Thyroid gland (tissue), 4 donors: ENCODE data around the gene RETSAT. TPM values are rescaled to one million over a fixed set of nuclear protein-coding genes. Genes with fewer than 3 reads are reported as not detected.

ENCODE experiments used
- DNase-seq, 2 donors: peaks; one replicate each; pipeline ENCODE4 v3.0.0-alpha.2; 2019
- H3K27ac ChIP-seq, 3 donors: fragments of 200-600 bp; sonication (generic); 1 replicate in 2 of 3; 2 replicates in 1 of 3; pipeline ENCODE4 v1.5.1; 2016 to 2019; ENCODE audit warnings: mild to moderate bottlenecking in 1 of 3, moderate library complexity in 1 of 3
- H3K27me3 ChIP-seq: fragments of 200-600 bp; sonication (generic); one replicate; pipeline ENCODE4 v1.5.1; 2019
- H3K36me3 ChIP-seq, 2 donors: fragments of 200-600 bp; sonication (generic); one replicate each; pipeline ENCODE4 v1.5.1; 2016 to 2019
- H3K4me1 ChIP-seq, 2 donors: fragments of 200-600 bp; sonication (generic); one replicate each; pipeline ENCODE4 v1.5.1; 2017 to 2019
- H3K4me3 ChIP-seq, 3 donors: fragments of 200-600 bp; sonication (generic); replicated peaks in 1 of 3; 1 replicate in 2 of 3; 2 replicates in 1 of 3; pipeline ENCODE4 v1.5.1; 2016; ENCODE audit warnings: mild to moderate bottlenecking in 1 of 3
- H3K9me3 ChIP-seq: fragments of 200-600 bp; sonication (generic); one replicate; pipeline ENCODE4 v1.5.1; 2017
- CTCF ChIP-seq, 6 experiments: fragments of 200-600 bp in 3 of 6; fragments of 450-650 bp in 3 of 6; sonication (generic) in 3 of 6; IDR thresholded peaks; one replicate each; pipeline ENCODE4 v1.5.1; 2016 to 2019; ENCODE audit warnings: antibody characterized with exemption in 6 of 6, mild to moderate bottlenecking in 2 of 6, inconsistent platforms in 1 of 6, moderate library complexity in 1 of 6
- POLR2A ChIP-seq, 2 donors: fragments of 450-650 bp; IDR thresholded peaks; one replicate each; pipeline ENCODE4 v1.6.1; 2017; ENCODE audit warnings: antibody characterized with exemption in 2 of 2, mild to moderate bottlenecking in 2 of 2, moderate library complexity in 1 of 2
- WGBS, 2 donors: methylation state at CpG; one replicate each; pipeline ENCODE4 v1.1.5; 2017; 5-methylcytosine and 5-hydroxymethylcytosine counted together
- intact Hi-C: fragments of 100-400 bp; cut with DNase I; formaldehyde crosslinking; loops from one replicate; pipeline ENCODE4 v1.15.1; 2023
- total RNA-seq, 4 donors: library from RNA; depleted of rRNA; stranded (reverse); fragments of >200 nt; gene quantifications; one replicate each; pipeline ENCODE4 v1.2.3, GENCODE V29; 2016

Gene RETSAT
- total RNA-seq, 4 donors from 2014 or later, result 88.2 to 253 (median 182) TPM

- Histone ChIP-seq H3K36me3 (no peaks in the 10 kb centered on the region), H3K9me3 (no peaks in the 10 kb centered on the region), H3K27me3 (no peaks in the 10 kb centered on the region), H3K4me3 (no peak overlapping the region), H3K27ac (peak overlapping the region in 2 of 3 donors; percentile 44 to 59), H3K4me1 (peaks cover 41 to 62% of the 10 kb centered on the region in 2 donors)
- intact Hi-C loops, result no loop called here
- DNase-seq, result no peak
- TF ChIP-seq CTCF (IDR thresholded peaks at IDR 0.05) (no peak), POLR2A (IDR thresholded peaks at IDR 0.05) (no peak)
- 93 to 94% methylated on average over 8 of the region's 8 CpGs for WGBS, 2 donors
Measured at GRCh38 chr2:85400023-85400422, 45.7 kb upstream of the RETSAT start.

GRCh38 chr2:85399183-85399455 is 44.8 kb upstream of the RETSAT start:
- intact Hi-C loops, result no loop called here
- Histone ChIP-seq H3K4me1 (peaks cover 48 to 68% of the 10 kb centered on the region in 2 donors), H3K4me3 (no peak overlapping the region), H3K27ac (peak overlapping the region; percentile 95 to 98 (median 96)), H3K27me3 (no peaks in the 10 kb centered on the region), H3K36me3 (peaks cover 0 to 4% of the 10 kb centered on the region in 2 donors), H3K9me3 (no peaks in the 10 kb centered on the region)
- TF ChIP-seq CTCF (IDR thresholded peaks at IDR 0.05) (no peak), POLR2A (IDR thresholded peaks at IDR 0.05) (no peak)
- WGBS, 2 donors, result 94 to 98% methylated on average over 7 to 8 of the region's 8 CpGs
- DNase-seq, result no peak

GRCh38 chr2:85398426-85399182 is 44.3 kb upstream of the RETSAT start:
- Histone ChIP-seq H3K27ac (peak overlapping the region; percentile 95 to 98 (median 96)), H3K4me3 (no peak overlapping the region), H3K9me3 (no peaks in the 10 kb centered on the region), H3K27me3 (no peaks in the 10 kb centered on the region), H3K36me3 (peaks cover 0 to 7% of the 10 kb centered on the region in 2 donors), H3K4me1 (peaks cover 52 to 71% of the 10 kb centered on the region in 2 donors)
- no peak for DNase-seq
- 86 to 93% methylated on average over 5 to 6 of the region's 8 CpGs for WGBS, 2 donors
- TF ChIP-seq CTCF (IDR thresholded peaks at IDR 0.05), result no peak
- TF ChIP-seq POLR2A (IDR thresholded peaks at IDR 0.05), result no peak
- intact Hi-C loops, result no loop called here

GRCh38 chr2:85397925-85398331 is 43.6 kb upstream of the RETSAT start:
- no peak for TF ChIP-seq POLR2A (IDR thresholded peaks at IDR 0.05)
- no peak for TF ChIP-seq CTCF (IDR thresholded peaks at IDR 0.05)
- intact Hi-C loops, result no loop called here
- 73 to 82% methylated on average over 2 to 4 of the region's 4 CpGs for WGBS, 2 donors
- no peaks in the 10 kb centered on the region for H3K27me3 ChIP-seq
- peak overlapping the region; percentile 95 to 98 (median 96) for H3K27ac ChIP-seq
- H3K4me3 ChIP-seq, result no peak overlapping the region
- no peak for DNase-seq
- peaks cover 0 to 7% of the 10 kb centered on the region in 2 donors for H3K36me3 ChIP-seq
- H3K9me3 ChIP-seq, result no peaks in the 10 kb centered on the region
- H3K4me1 ChIP-seq, result peaks cover 52 to 75% of the 10 kb centered on the region in 2 donors
